K562 treated with DMSO at 1 percent for 4 hours (cell line): ENCODE measurements around the gene OR2K2. TPM values are rescaled to one million over a fixed set of nuclear protein-coding genes. Genes with fewer than 3 reads are reported as not detected.

ENCODE experiments used
- total RNA-seq: library from RNA; unstranded; fragments of 300-600 nt; gene quantifications from 2 replicates; pipeline ENCODE4 v1.2.3, GENCODE V29; 2022; ENCODE audit not compliant: insufficient read depth

Gene OR2K2, protein sequence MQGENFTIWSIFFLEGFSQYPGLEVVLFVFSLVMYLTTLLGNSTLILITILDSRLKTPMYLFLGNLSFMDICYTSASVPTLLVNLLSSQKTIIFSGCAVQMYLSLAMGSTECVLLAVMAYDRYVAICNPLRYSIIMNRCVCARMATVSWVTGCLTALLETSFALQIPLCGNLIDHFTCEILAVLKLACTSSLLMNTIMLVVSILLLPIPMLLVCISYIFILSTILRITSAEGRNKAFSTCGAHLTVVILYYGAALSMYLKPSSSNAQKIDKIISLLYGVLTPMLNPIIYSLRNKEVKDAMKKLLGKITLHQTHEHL
- not detected in 2 replicates for total RNA-seq

DNA sequence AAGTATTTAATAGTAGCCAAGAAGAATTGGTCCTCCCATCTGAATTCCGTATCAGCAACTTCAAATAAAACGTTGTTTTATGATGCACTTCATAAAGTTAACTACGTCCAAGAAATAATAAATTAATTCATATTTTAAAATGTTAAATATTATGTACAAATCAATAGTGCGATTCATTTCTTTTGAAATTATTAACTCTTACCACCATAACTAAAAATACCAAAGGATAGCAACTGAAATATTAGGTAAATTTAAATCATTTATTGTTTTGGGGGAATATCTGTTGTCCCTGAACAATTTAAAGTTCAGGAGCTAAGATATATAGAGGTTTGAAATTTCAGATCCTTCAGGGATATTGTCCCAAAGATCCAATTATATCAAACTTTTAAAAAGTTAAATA, at the start of gene OR2K2:
Gene OR2K2 (minus strand): TSS at position 101 of the 400 bp plus-strand sequence. CDS start 1,791 bp downstream, outside the sequence.

Other genes starting within 250 kb of the OR2K2 start
- gene ECPAS, start 154.2 kb upstream of the OR2K2 start, total RNA-seq: 29.6 and 30.3 TPM in 2 replicates
- not detected in 2 replicates for gene ZNF483, start 195.0 kb upstream of the OR2K2 start, total RNA-seq